ENCODE data around the gene ART1. TPM values are rescaled to one million over a fixed set of nuclear protein-coding genes. Genes with fewer than 3 reads are reported as not detected.

ART1 gene
- total and polyA plus RNA-seq, 2 of the 4 experiments (the other 2 are of a cell fraction) = not detected

DNA sequence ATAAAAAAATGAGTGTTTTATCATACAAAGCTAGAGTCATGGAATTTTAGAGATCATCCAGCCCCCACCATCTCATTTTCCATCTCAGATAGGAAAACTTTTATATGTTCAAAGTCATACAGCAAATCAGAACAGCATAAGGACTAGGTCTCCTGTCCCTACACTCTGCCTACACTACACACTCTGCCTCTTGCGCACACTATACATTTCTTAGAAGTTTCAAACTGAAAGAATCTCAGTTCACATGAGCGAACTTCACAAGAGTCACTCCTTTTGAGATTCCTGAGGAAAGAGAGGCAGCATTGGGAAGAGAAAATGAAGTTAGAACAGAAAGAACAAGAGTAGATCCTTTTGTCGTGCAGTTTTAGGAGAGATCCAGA is 39.7 kb upstream of the ART1 start:
- ChIA-PET CTCF (no interaction called here), POLR2A (ENCODE audit: unreplicated experiment) (no interaction called here)
- no peak overlapping the region for H3K14ac ChIP-seq (replicated peaks; ENCODE audit: low read depth, low read length)
- no peak overlapping the region for H4K8ac ChIP-seq (ENCODE audit: low read depth in 2 of 2, low read length in 2 of 2)
- TF ChIP-seq RAD21 (IDR thresholded peaks at IDR 0.05; ENCODE audit: low read length) (no peak), FOS (IDR thresholded peaks at IDR 0.05; ENCODE audit: low read depth, low read length) (no peak), CHD1 (IDR thresholded peaks at IDR 0.05; ENCODE audit: low read depth, low read length) (no peak), SMC3 (IDR thresholded peaks at IDR 0.05; ENCODE audit: low read depth, low read length) (no peak), CEBPB (IDR thresholded peaks at IDR 0.05; ENCODE audit: low read depth, low read length) (no peak), RFX5 (IDR thresholded peaks at IDR 0.05; ENCODE audit: low read depth, low read length) (no peak), NFE2L2 (IDR thresholded peaks at IDR 0.05; ENCODE audit: low read depth, low read length) (no peak), MAZ (IDR thresholded peaks at IDR 0.05; ENCODE audit: borderline replicate concordance, low read depth, low read length) (no peak), MAFK (IDR thresholded peaks at IDR 0.05; ENCODE audit: low read depth, low read length) (no peak), MXI1 (IDR thresholded peaks at IDR 0.05; ENCODE audit: borderline replicate concordance, low read depth, low read length) (no peak), RCOR1 (IDR thresholded peaks at IDR 0.05; ENCODE audit: insufficient replicate concordance, low read length) (no peak), BHLHE40 (IDR thresholded peaks at IDR 0.05; ENCODE audit: low read depth, low read length) (no peak)
- TF ChIP-seq, protein P1, sequence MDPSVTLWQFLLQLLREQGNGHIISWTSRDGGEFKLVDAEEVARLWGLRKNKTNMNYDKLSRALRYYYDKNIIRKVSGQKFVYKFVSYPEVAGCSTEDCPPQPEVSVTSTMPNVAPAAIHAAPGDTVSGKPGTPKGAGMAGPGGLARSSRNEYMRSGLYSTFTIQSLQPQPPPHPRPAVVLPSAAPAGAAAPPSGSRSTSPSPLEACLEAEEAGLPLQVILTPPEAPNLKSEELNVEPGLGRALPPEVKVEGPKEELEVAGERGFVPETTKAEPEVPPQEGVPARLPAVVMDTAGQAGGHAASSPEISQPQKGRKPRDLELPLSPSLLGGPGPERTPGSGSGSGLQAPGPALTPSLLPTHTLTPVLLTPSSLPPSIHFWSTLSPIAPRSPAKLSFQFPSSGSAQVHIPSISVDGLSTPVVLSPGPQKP (IDR thresholded peaks at IDR 0.05; ENCODE audit: borderline replicate concordance, low read depth, low read length) = no peak
- TF ChIP-seq, protein P2, sequence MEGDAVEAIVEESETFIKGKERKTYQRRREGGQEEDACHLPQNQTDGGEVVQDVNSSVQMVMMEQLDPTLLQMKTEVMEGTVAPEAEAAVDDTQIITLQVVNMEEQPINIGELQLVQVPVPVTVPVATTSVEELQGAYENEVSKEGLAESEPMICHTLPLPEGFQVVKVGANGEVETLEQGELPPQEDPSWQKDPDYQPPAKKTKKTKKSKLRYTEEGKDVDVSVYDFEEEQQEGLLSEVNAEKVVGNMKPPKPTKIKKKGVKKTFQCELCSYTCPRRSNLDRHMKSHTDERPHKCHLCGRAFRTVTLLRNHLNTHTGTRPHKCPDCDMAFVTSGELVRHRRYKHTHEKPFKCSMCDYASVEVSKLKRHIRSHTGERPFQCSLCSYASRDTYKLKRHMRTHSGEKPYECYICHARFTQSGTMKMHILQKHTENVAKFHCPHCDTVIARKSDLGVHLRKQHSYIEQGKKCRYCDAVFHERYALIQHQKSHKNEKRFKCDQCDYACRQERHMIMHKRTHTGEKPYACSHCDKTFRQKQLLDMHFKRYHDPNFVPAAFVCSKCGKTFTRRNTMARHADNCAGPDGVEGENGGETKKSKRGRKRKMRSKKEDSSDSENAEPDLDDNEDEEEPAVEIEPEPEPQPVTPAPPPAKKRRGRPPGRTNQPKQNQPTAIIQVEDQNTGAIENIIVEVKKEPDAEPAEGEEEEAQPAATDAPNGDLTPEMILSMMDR (conservative IDR thresholded peaks at IDR 0.05; ENCODE audit: low read depth, low read length) = no peak
- TF ChIP-seq, protein P3, sequence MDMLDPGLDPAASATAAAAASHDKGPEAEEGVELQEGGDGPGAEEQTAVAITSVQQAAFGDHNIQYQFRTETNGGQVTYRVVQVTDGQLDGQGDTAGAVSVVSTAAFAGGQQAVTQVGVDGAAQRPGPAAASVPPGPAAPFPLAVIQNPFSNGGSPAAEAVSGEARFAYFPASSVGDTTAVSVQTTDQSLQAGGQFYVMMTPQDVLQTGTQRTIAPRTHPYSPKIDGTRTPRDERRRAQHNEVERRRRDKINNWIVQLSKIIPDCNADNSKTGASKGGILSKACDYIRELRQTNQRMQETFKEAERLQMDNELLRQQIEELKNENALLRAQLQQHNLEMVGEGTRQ (IDR thresholded peaks at IDR 0.05; ENCODE audit: low read depth, low read length) = no peak
- no peak overlapping the region for H3K18ac ChIP-seq (ENCODE audit: low read depth, low read length)
- H3K9me1 ChIP-seq (ENCODE audit: insufficient read depth, low read length) = no peaks in the 10 kb centered on the region
- H3K9me3 ChIP-seq (ENCODE audit: control insufficient read depth, insufficient read depth, low read length) = no peaks in the 10 kb centered on the region
- no peak overlapping the region for H3K4me2 ChIP-seq (ENCODE audit: low read depth, low read length)
- no TSS peak for BruUV-seq (replicated peaks)
- no peaks in the 10 kb centered on the region for H4K20me1 ChIP-seq (ENCODE audit: insufficient read depth, low read length)
- H4K5ac ChIP-seq (ENCODE audit: low read depth, low read length) = no peak overlapping the region
- H3K27ac ChIP-seq (ENCODE audit: insufficient read depth, low read length) = no peak overlapping the region
- DNase-seq = no peak
- H3K9ac ChIP-seq (ENCODE audit: low read depth, low read length) = no peak overlapping the region
- H2AK9ac ChIP-seq (replicated peaks; ENCODE audit: low read depth, low read length, poor library complexity) = no peak overlapping the region
- no peak overlapping the region for H3K4ac ChIP-seq (ENCODE audit: low read depth, low read length)
- no peak overlapping the region for H2AK5ac ChIP-seq (ENCODE audit: low read depth, low read length)
- H3K23ac ChIP-seq (ENCODE audit: low read depth, low read length) = no peak overlapping the region
- no peaks in the 10 kb centered on the region for H3K36me3 ChIP-seq (ENCODE audit: control insufficient read depth, insufficient read depth, low read length)
- H3K4me1 ChIP-seq (ENCODE audit: control insufficient read depth, insufficient read depth, low read length) = no peaks in the 10 kb centered on the region
- H3K27me3 ChIP-seq (ENCODE audit: control insufficient read depth, insufficient read depth, low read length) = peaks cover 11% of the 10 kb centered on the region
- intact Hi-C loops (cut with micrococcal nuclease) = no loop called here
- WGBS, 2 experiments (ENCODE audit: extremely low coverage in 2 of 2, insufficient read length in 1 of 2) = no CpG with 5 or more reads among the region's 3 CpGs
- H3K56ac ChIP-seq (ENCODE audit: extremely low read depth, insufficient read depth, low read length) = no peak overlapping the region
- H3K79me1 ChIP-seq (ENCODE audit: low read depth in 1 of 2, low read length in 2 of 2) = no peaks in the 10 kb centered on the region
- H2BK20ac ChIP-seq (ENCODE audit: low read depth, low read length) = no peak overlapping the region
- no peak for ATAC-seq (ENCODE audit: low read depth)
- no peak overlapping the region for H4K91ac ChIP-seq (ENCODE audit: insufficient read depth, low read depth, low read length)
- H3K4me3 ChIP-seq (ENCODE audit: insufficient read depth, low read depth, low read length) = no peak overlapping the region
- no peak overlapping the region for H2BK15ac ChIP-seq (ENCODE audit: low read depth, low read length)
- no peak overlapping the region for H2BK5ac ChIP-seq (ENCODE audit: low read depth, low read length, poor library complexity, severe bottlenecking)
- in situ Hi-C loops (cut with MboI; ENCODE audit: low sequenced_read_pairs) = no loop called here
- dilution Hi-C loops (cut with HindIII; ENCODE audit: low sequenced_read_pairs, unreplicated experiment) = no loop called here
- no peak overlapping the region for H2BK120ac ChIP-seq (ENCODE audit: low read depth, low read length)
- H2AFZ ChIP-seq (replicated peaks; ENCODE audit: low read length, poor library complexity) = no peak overlapping the region

Data from IMR-90 (cell line).